MM.1S (cell line): ENCODE measurements around the gene NAALADL1.

ENCODE experiments used
- DNase-seq: peaks from one replicate; pipeline ENCODE4 v3.0.0-alpha.2; 2015
- H2AFZ ChIP-seq: fragments of 300-600 bp; sonication (generic); 2 replicates; pipeline ENCODE4 v1.6.0; 2016; ENCODE audit warnings: antibody characterized with exemption, low read length
- H3F3A ChIP-seq: fragments of 300-600 bp; sonication (generic); 2 replicates; pipeline ENCODE4 v1.6.1; 2016; ENCODE audit warnings: mild to moderate bottlenecking, antibody characterized with exemption, low read length, moderate library complexity, mixed read lengths; ENCODE audit not compliant: insufficient read depth
- H3K27ac ChIP-seq: fragments of 300-600 bp; sonication (generic); 2 replicates; pipeline ENCODE4 v1.5.1; 2016; ENCODE audit warnings: mild to moderate bottlenecking, low read length
- H3K27me3 ChIP-seq: fragments of 300-600 bp; sonication (generic); replicated peaks from 2 replicates; pipeline ENCODE4 v1.6.0; 2016; ENCODE audit warnings: low read length; ENCODE audit not compliant: insufficient read depth
- H3K36me3 ChIP-seq: fragments of 300-600 bp; sonication (generic); replicated peaks from 2 replicates; pipeline ENCODE4 v1.6.1; 2016; ENCODE audit warnings: mild to moderate bottlenecking, low read length, mixed read lengths; ENCODE audit not compliant: insufficient read depth
- H3K4me1 ChIP-seq: fragments of 300-600 bp; sonication (generic); 2 replicates; pipeline ENCODE4 v1.6.1; 2016; ENCODE audit warnings: low read length, mixed read lengths
- H3K4me2 ChIP-seq: fragments of 300-600 bp; sonication (generic); 2 replicates; pipeline ENCODE4 v1.6.0; 2016; ENCODE audit warnings: low read depth, low read length
- H3K4me3 ChIP-seq: fragments of 300-600 bp; sonication (generic); 2 replicates; pipeline ENCODE4 v1.5.1; 2016; ENCODE audit warnings: low read length, mixed read lengths
- H3K79me2 ChIP-seq: fragments of 300-600 bp; sonication (generic); 2 replicates; pipeline ENCODE4 v1.6.1; 2016; ENCODE audit warnings: mixed run types, low read length, mixed read lengths
- H3K9ac ChIP-seq: fragments of 300-600 bp; sonication (generic); 2 replicates; pipeline ENCODE4 v1.6.1; 2016; ENCODE audit warnings: low read length, mixed read lengths
- H3K9me2 ChIP-seq: fragments of 300-600 bp; sonication (generic); replicated peaks from 2 replicates; pipeline ENCODE4 v1.6.1; 2016; ENCODE audit warnings: mild to moderate bottlenecking, low read length, mixed read lengths; ENCODE audit not compliant: insufficient read depth
- H3K9me3 ChIP-seq: fragments of 300-600 bp; sonication (generic); replicated peaks from 2 replicates; pipeline ENCODE4 v1.6.1; 2016; ENCODE audit warnings: mild to moderate bottlenecking, low read length, mixed read lengths; ENCODE audit not compliant: insufficient read depth
- H4K20me1 ChIP-seq: fragments of 300-600 bp; sonication (generic); 2 replicates; pipeline ENCODE4 v1.6.1; 2016; ENCODE audit warnings: mild to moderate bottlenecking, low read length, moderate library complexity, mixed read lengths; ENCODE audit not compliant: insufficient read depth
- EZH2 ChIP-seq: fragments of 300-600 bp; sonication (generic); optimal IDR thresholded peaks from 2 replicates; pipeline ENCODE3; 2017; ENCODE audit warnings: low read depth, mild to moderate bottlenecking, antibody characterized with exemption, low read length, mixed read lengths
- EZH2phosphoT487 ChIP-seq: fragments of 300-600 bp; sonication (generic); IDR thresholded peaks from 2 replicates; pipeline ENCODE4 v1.6.1; 2018; ENCODE audit warnings: antibody characterized with exemption, low read length
- TF ChIP-seq, protein P1 (sequence below): fragments of 300-600 bp; sonication (generic); IDR thresholded peaks from 2 replicates; pipeline ENCODE4 v1.5.1; 2016; ENCODE audit warnings: antibody characterized with exemption, low read length, mixed read lengths

The NAALADL1 gene

DNA sequence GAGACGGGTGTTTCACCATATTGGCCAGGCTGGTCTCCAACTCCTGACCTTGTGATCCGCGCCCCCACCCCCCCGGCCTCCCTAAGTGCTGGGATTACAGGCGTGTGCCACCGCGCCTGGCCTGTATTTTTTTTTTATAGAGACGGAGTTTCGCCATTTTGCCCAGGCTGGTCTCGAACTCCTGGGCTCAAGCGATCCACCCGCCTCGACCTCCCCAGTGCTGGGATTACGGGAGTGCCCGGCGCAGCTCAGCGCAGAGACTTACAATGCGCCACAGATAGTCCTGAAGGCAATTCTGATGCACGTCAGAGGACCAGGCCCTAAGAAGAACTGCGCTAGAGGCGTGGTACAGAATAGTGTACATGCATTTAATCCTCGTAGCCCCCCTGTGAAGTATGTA, 37.1 kb upstream of the NAALADL1 start:
- H4K20me1 ChIP-seq: no peaks in the 10 kb centered on the region
- H3K4me2 ChIP-seq: peak overlapping the region; percentile 60
- H2AFZ ChIP-seq: peak overlapping the region; percentile 90
- no peak for DNase-seq
- H3K27ac ChIP-seq: peak overlapping the region; percentile 91; the same call in 1 of the 2 replicates
- H3K9me3 ChIP-seq: no peaks in the 10 kb centered on the region
- peaks cover 15% of the 10 kb centered on the region for H3K4me1 ChIP-seq
- no peaks in the 10 kb centered on the region for H3K36me3 ChIP-seq
- H3K27me3 ChIP-seq: no peaks in the 10 kb centered on the region
- H3K9me2 ChIP-seq: no peaks in the 10 kb centered on the region
- H3K4me3 ChIP-seq: peak overlapping the region; percentile 84
- H3F3A ChIP-seq: peaks cover 16% of the 10 kb centered on the region
- no peak for TF ChIP-seq EZH2phosphoT487
- TF ChIP-seq EZH2: no peak
- TF ChIP-seq, protein P1, sequence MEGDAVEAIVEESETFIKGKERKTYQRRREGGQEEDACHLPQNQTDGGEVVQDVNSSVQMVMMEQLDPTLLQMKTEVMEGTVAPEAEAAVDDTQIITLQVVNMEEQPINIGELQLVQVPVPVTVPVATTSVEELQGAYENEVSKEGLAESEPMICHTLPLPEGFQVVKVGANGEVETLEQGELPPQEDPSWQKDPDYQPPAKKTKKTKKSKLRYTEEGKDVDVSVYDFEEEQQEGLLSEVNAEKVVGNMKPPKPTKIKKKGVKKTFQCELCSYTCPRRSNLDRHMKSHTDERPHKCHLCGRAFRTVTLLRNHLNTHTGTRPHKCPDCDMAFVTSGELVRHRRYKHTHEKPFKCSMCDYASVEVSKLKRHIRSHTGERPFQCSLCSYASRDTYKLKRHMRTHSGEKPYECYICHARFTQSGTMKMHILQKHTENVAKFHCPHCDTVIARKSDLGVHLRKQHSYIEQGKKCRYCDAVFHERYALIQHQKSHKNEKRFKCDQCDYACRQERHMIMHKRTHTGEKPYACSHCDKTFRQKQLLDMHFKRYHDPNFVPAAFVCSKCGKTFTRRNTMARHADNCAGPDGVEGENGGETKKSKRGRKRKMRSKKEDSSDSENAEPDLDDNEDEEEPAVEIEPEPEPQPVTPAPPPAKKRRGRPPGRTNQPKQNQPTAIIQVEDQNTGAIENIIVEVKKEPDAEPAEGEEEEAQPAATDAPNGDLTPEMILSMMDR: no peak
- peaks cover 35% of the 10 kb centered on the region for H3K79me2 ChIP-seq
- peak overlapping the region; percentile 89 for H3K9ac ChIP-seq

DNA sequence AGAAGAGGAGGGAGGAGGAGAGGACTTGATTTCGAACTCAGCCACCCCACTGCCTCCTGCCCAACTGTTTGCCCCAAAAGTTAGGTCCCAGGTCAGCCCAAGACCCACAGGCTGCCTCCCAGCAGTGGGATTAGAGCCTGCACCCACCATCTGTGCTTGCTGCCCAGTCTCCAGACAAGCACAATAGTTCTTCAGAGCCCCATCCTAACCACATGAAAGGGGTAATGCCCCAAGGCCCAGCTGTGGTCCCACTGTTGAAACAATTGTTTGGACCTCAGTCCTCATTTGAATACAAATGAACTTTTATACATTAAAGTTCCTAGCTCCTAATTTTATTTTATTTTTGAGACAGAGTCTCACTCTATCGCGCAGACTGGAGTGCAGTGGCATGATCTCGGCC, 32.3 kb upstream of the NAALADL1 start:
- H3K79me2 ChIP-seq: peaks cover 24% of the 10 kb centered on the region
- H3K4me1 ChIP-seq: peaks cover 42% of the 10 kb centered on the region
- H3K9ac ChIP-seq: peak overlapping the region; percentile 32; the same call in 1 of the 2 replicates
- no peak overlapping the region for H3K4me3 ChIP-seq
- peak; percentile 82 for DNase-seq
- peak overlapping the region; percentile 39; the same call in 1 of the 2 replicates for H3K4me2 ChIP-seq
- no peaks in the 10 kb centered on the region for H4K20me1 ChIP-seq
- H3K36me3 ChIP-seq: no peaks in the 10 kb centered on the region; the same call in 1 of the 2 replicates
- no peak for TF ChIP-seq EZH2
- TF ChIP-seq, protein P1: no peak
- no peak overlapping the region for H2AFZ ChIP-seq
- H3K27ac ChIP-seq: peak overlapping the region; percentile 87
- no peaks in the 10 kb centered on the region for H3K9me2 ChIP-seq
- no peaks in the 10 kb centered on the region for H3K27me3 ChIP-seq
- no peaks in the 10 kb centered on the region for H3K9me3 ChIP-seq
- H3F3A ChIP-seq: peaks cover 53% of the 10 kb centered on the region

DNA sequence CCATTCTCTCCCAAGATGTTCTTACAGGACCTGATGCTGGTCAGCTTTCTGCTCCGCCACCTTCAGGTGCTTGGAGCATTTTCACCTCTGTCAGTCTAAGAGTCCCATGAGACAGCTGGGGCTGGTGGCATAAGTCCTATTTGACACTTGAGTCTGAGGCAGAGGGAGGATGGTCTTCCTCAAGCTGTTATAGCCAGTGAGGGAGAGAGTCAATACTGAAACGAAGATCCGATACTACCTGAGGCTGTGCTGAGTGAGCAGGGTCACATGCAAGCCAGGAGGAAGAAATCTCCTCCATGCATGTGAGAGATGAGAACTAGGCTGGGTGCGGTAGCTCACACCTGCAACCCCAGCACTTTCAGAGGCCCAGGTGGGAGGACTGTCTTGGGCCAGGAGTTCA, 31.3 kb upstream of the NAALADL1 start:
- no peaks in the 10 kb centered on the region; the same call in 1 of the 2 replicates for H3K36me3 ChIP-seq
- peak overlapping the region; percentile 43 for H3K9ac ChIP-seq
- peaks cover 48% of the 10 kb centered on the region for H3F3A ChIP-seq
- H3K79me2 ChIP-seq: peaks cover 34% of the 10 kb centered on the region
- no peaks in the 10 kb centered on the region for H3K9me3 ChIP-seq
- TF ChIP-seq EZH2phosphoT487 (no peak), EZH2 (no peak)
- TF ChIP-seq, protein P1: peak; percentile 51
- no peaks in the 10 kb centered on the region for H3K9me2 ChIP-seq
- H3K4me3 ChIP-seq: peak overlapping the region; percentile 30; the same call in 1 of the 2 replicates
- peak overlapping the region; percentile 87 for H3K27ac ChIP-seq
- H3K4me2 ChIP-seq: peak overlapping the region; percentile 79
- H4K20me1 ChIP-seq: no peaks in the 10 kb centered on the region
- DNase-seq: peak; percentile 97
- H2AFZ ChIP-seq: no peak overlapping the region
- H3K27me3 ChIP-seq: no peaks in the 10 kb centered on the region
- peaks cover 52% of the 10 kb centered on the region for H3K4me1 ChIP-seq
